G401 (cell line): ENCODE measurements around the gene MRPS31. TPM values are rescaled to one million over a fixed set of nuclear protein-coding genes. Genes with fewer than 3 reads are reported as not detected.
"Not testable (repeated sequence)": the region's sequence is repeated elsewhere in the genome, so short reads cannot be mapped to it uniquely, and the experiment has no call there.

ENCODE experiments used
- DNase-seq: peaks from one replicate; pipeline ENCODE4 v3.0.0-alpha.2; 2015; ENCODE audit warnings: low spot score
- in situ Hi-C: cut with HindIII; loops from 2 replicates; pipeline ENCODE4 v1.10.0; 2016; ENCODE audit warnings: low sequenced_read_pairs, mixed read lengths
- total RNA-seq: library from RNA; depleted of rRNA; stranded (reverse); fragments of >200 nt; shearing (Covaris generic); gene quantifications from 2 replicates; pipeline ENCODE4 v1.2.3, GENCODE V29; 2014

Gene MRPS31
- total RNA-seq, 1 experiment from 2014 or later = 42.3 TPM

- in situ Hi-C loops = no loop called here
- DNase-seq = no peak
Observed at GRCh38 chr13:40792284-40793051, 21.5 kb upstream of the MRPS31 start.

GRCh38 chr13:40790154-40790616 is 19.2 kb upstream of the MRPS31 start:
- no peak for DNase-seq
- in situ Hi-C loops = no loop called here

GRCh38 chr13:40789275-40790153 is 18.5 kb upstream of the MRPS31 start, which contains the start of gene SLC25A15:
Gene SLC25A15 (plus strand): TSS chr13:40789611. CDS start chr13:40793227, 3,616 bp downstream.
- in situ Hi-C loops = no loop called here
- peak; percentile 39 for DNase-seq

GRCh38 chr13:40788540-40789274 is 17.7 kb upstream of the MRPS31 start:
- in situ Hi-C loops, DNase-seq: not testable (repeated sequence)

- in situ Hi-C loops = no loop called here
- DNase-seq = no peak
Observed at GRCh38 chr13:40787062-40787461, 16.1 kb upstream of the MRPS31 start.

GRCh38 chr13:40786568-40786996 is 15.6 kb upstream of the MRPS31 start:
- in situ Hi-C loops = no loop called here
- no peak for DNase-seq

- in situ Hi-C loops = no loop called here
- no peak for DNase-seq
Observed at GRCh38 chr13:40784540-40784939, 13.6 kb upstream of the MRPS31 start.

- DNase-seq, in situ Hi-C loops: not testable (repeated sequence)
Observed at GRCh38 chr13:40782971-40783370, 12.0 kb upstream of the MRPS31 start.

- in situ Hi-C loops = no loop called here
Observed at GRCh38 chr13:40781717-40782116, 10.7 kb upstream of the MRPS31 start.

GRCh38 chr13:40780822-40781401 is 9.9 kb upstream of the MRPS31 start:
- in situ Hi-C loops = no loop called here

More at GRCh38 chr13:40781717-40782116, 10.7 kb upstream of the MRPS31 start:
- DNase-seq = no peak

GRCh38 chr13:40779796-40780285 is 8.9 kb upstream of the MRPS31 start:
- DNase-seq = no peak
- in situ Hi-C loops = no loop called here

More at GRCh38 chr13:40780822-40781401, 9.9 kb upstream of the MRPS31 start:
- DNase-seq = no peak

- DNase-seq = no peak
- in situ Hi-C loops = no loop called here
Observed at GRCh38 chr13:40779049-40779448, 8.1 kb upstream of the MRPS31 start.

GRCh38 chr13:40777809-40778175 is 6.8 kb upstream of the MRPS31 start:
- in situ Hi-C loops = no loop called here
- no peak for DNase-seq

GRCh38 chr13:40777166-40777808 is 6.3 kb upstream of the MRPS31 start:
- in situ Hi-C loops = no loop called here
- peak; percentile 59 for DNase-seq

- no peak for DNase-seq
- in situ Hi-C loops = no loop called here
Observed at GRCh38 chr13:40776681-40777165, 5.7 kb upstream of the MRPS31 start.

GRCh38 chr13:40776232-40776631 is 5.2 kb upstream of the MRPS31 start:
- in situ Hi-C loops = no loop called here
- no peak for DNase-seq

- in situ Hi-C loops = no loop called here
- no peak for DNase-seq
Observed at GRCh38 chr13:40774672-40775071, 3.7 kb upstream of the MRPS31 start.

GRCh38 chr13:40772765-40773473 is 1.9 kb upstream of the MRPS31 start:
- in situ Hi-C loops = no loop called here
- no peak for DNase-seq
